DOHH2 (cell line): ENCODE data around the gene AGBL4.

Experiments used
- CTCF ChIP-seq: fragments of 200-600 bp; sonication (generic); IDR thresholded peaks from one replicate; pipeline ENCODE4 v1.5.1; 2014; ENCODE audit warnings: antibody characterized with exemption, mild to moderate bottlenecking, low read depth, low read length; ENCODE audit not compliant: poor library complexity, severe bottlenecking
- EZH2phosphoT487 ChIP-seq: fragments of 200-600 bp; sonication (generic); IDR thresholded peaks from 2 replicates; pipeline ENCODE4 v1.6.1; 2017; ENCODE audit warnings: borderline replicate concordance, mild to moderate bottlenecking, antibody characterized with exemption, low read length, moderate library complexity, mixed read lengths

- no peak for TF ChIP-seq CTCF
- TF ChIP-seq EZH2phosphoT487, result no peak
Observed at GRCh38 chr1:49297783-49298182, 726.0 kb downstream of the AGBL4 start.
